Measurements from ENCODE around the gene RXRA. TPM values are rescaled to one million over a fixed set of nuclear protein-coding genes. Genes with fewer than 3 reads are reported as not detected.

Gene RXRA
- total and polyA plus RNA-seq, 7 donors = 37.7 to 192 (median 139) TPM

GRCh38 chr9:134299068-134299467, 27.2 kb upstream of the RXRA start:
- DNase-seq (peak in 1 of 2 donors; percentile 15), ATAC-seq (no peak)
- Histone ChIP-seq H3K4me1 (no peaks in the 10 kb centered on the region), H3K27me3 (ENCODE audit: insufficient read depth in 3 of 3, low read length in 2 of 3) (no peaks in the 10 kb centered on the region), H3K9me3 (no peaks in the 10 kb centered on the region), H3K27ac (no peak overlapping the region), H3K4me3 (no peak overlapping the region), H3K36me3 (ENCODE audit: insufficient read depth in 1 of 2, low read depth in 1 of 2) (no peaks in the 10 kb centered on the region)
- TF ChIP-seq CTCF (IDR thresholded peaks at IDR 0.05) = no peak
- intact Hi-C loops (cut with DNase I) = no loop called here
- WGBS, 3 donors = 87 to 89% (median 88%) methylated on average over 5 of the region's 5 CpGs

- intact Hi-C loops (cut with DNase I) = no loop called here
- no peaks in the 10 kb centered on the region for H3K4me1 ChIP-seq
- no peak for TF ChIP-seq CTCF (IDR thresholded peaks at IDR 0.05)
- ATAC-seq = no peak
- no peaks in the 10 kb centered on the region for H3K9me3 ChIP-seq
- DNase-seq = peak in 1 of 2 donors; percentile 32
- H3K36me3 ChIP-seq (ENCODE audit: insufficient read depth in 1 of 2, low read depth in 1 of 2) = no peaks in the 10 kb centered on the region
- H3K4me3 ChIP-seq = no peak overlapping the region
- no peak overlapping the region for H3K27ac ChIP-seq
- WGBS, 3 donors = 74 to 83% (median 83%) methylated on average over 7 of the region's 7 CpGs
- no peaks in the 10 kb centered on the region for H3K27me3 ChIP-seq (ENCODE audit: insufficient read depth in 3 of 3, low read length in 2 of 3)
Measured at GRCh38 chr9:134299883-134300282, 26.4 kb upstream of the RXRA start.

GRCh38 chr9:134301387-134302129, 24.7 kb upstream of the RXRA start:
- no peaks in the 10 kb centered on the region for H3K27me3 ChIP-seq (ENCODE audit: insufficient read depth in 3 of 3, low read length in 2 of 3)
- no peak overlapping the region for H3K4me3 ChIP-seq
- WGBS, 3 donors = 83 to 88% (median 86%) methylated on average over 14 to 15 of the region's 15 CpGs
- H3K36me3 ChIP-seq (ENCODE audit: insufficient read depth in 1 of 2, low read depth in 1 of 2) = no peaks in the 10 kb centered on the region
- H3K4me1 ChIP-seq = no peaks in the 10 kb centered on the region
- DNase-seq (peak; percentile 4 to 37), ATAC-seq (no peak)
- intact Hi-C loops (cut with DNase I) = no loop called here
- H3K27ac ChIP-seq = no peak overlapping the region
- no peak for TF ChIP-seq CTCF (IDR thresholded peaks at IDR 0.05)
- no peaks in the 10 kb centered on the region for H3K9me3 ChIP-seq

GRCh38 chr9:134302130-134302817, 24.0 kb upstream of the RXRA start:
- Histone ChIP-seq H3K27ac (no peak overlapping the region), H3K4me1 (no peaks in the 10 kb centered on the region), H3K36me3 (ENCODE audit: insufficient read depth in 1 of 2, low read depth in 1 of 2) (no peaks in the 10 kb centered on the region), H3K9me3 (no peaks in the 10 kb centered on the region), H3K27me3 (ENCODE audit: insufficient read depth in 3 of 3, low read length in 2 of 3) (no peaks in the 10 kb centered on the region), H3K4me3 (no peak overlapping the region)
- TF ChIP-seq CTCF (IDR thresholded peaks at IDR 0.05) = no peak
- ATAC-seq (no peak), DNase-seq (no peak)
- intact Hi-C loops (cut with DNase I) = no loop called here
- 94 to 95% (median 94%) methylated on average over 7 of the region's 7 CpGs for whole genome bisulfite sequencing, 3 donors

Data from psoas muscle (tissue), 8 donors.